Measurements from ENCODE around the gene TMEM51. TPM values are rescaled to one million over a fixed set of nuclear protein-coding genes. Genes with fewer than 3 reads are reported as not detected.

Gene TMEM51
- total RNA-seq, 1 experiment from 2014 or later, result 1.7 TPM

DNA sequence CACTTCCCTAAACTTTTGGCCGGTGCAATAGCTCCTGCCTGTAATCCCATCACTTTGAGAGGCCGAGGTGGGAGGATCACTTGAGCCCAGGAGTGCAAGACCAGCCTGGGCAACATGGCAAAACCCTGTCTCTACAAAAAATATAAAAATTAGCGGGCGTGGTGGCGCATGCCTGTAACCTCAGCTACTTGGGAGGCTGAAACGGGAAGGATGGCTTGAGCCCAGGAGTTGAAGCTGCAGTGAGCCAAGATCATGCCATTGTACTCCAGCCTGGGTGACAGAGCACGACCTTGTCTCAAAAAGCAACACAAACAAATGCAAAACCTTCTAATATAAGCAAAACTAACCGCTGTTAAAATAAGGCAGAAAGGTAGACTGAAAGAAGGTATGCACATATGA, 25.9 kb downstream of the TMEM51 start:
- Histone ChIP-seq H3K36me3 (ENCODE audit: insufficient read depth, low read length, poor library complexity, severe bottlenecking) (no peaks in the 10 kb centered on the region), H3K27ac (ENCODE audit: low read depth, low read length, poor library complexity, severe bottlenecking) (no peak overlapping the region), H3K4me3 (ENCODE audit: low read depth, low read length, poor library complexity, severe bottlenecking) (no peak overlapping the region), H3K9me3 (ENCODE audit: low read depth, low read length, poor library complexity, severe bottlenecking) (no peaks in the 10 kb centered on the region), H3K4me1 (ENCODE audit: insufficient read depth, low read length, poor library complexity, severe bottlenecking) (no peaks in the 10 kb centered on the region), H3K27me3 (replicated peaks; ENCODE audit: insufficient read depth, low read depth, low read length, poor library complexity) (no peaks in the 10 kb centered on the region)
- ChIA-PET POLR2A (ENCODE audit: low non-redundant PET) (no interaction called here), CTCF (no interaction called here)
- no peak for DNase-seq (ENCODE audit: low spot score)
- TF ChIP-seq EZH2 (IDR thresholded peaks at IDR 0.05; ENCODE audit: borderline replicate concordance, low read depth, low read length, poor library complexity, severe bottlenecking) (no peak), CTCF (conservative IDR thresholded peaks at IDR 0.05; ENCODE audit: low read depth, low read length) (no peak)
- intact Hi-C loops (cut with micrococcal nuclease; ENCODE audit: unreplicated experiment), result no loop called here
- no TSS peak for BruUV-seq (replicated peaks)

DNA sequence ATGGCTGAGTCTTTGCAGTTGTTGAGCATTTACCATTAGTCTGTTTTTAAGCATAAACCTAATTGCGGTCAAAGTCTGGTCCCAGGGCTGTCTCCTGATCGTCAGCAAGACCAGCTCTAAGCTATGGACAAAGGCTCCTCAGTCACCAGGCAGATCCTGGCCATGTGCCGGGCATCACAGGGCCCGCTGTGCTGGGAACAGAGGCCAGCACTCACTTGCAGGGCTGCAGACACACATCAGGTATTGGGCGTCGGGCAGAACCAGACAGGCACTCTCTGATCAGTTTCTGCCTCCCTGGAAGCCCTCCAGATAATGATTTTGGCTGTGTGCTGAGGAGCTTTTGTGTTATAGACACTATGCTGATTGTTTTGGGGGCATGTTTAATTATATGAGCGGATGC, 26.6 kb downstream of the TMEM51 start:
- no TSS peak for BruUV-seq (replicated peaks)
- CTCF ChIA-PET, result no interaction called here
- DNase-seq (ENCODE audit: low spot score), result no peak
- Histone ChIP-seq H3K4me1 (ENCODE audit: insufficient read depth, low read length, poor library complexity, severe bottlenecking) (no peaks in the 10 kb centered on the region), H3K4me3 (ENCODE audit: low read depth, low read length, poor library complexity, severe bottlenecking) (no peak overlapping the region), H3K27me3 (replicated peaks; ENCODE audit: insufficient read depth, low read depth, low read length, poor library complexity) (no peaks in the 10 kb centered on the region), H3K36me3 (ENCODE audit: insufficient read depth, low read length, poor library complexity, severe bottlenecking) (no peaks in the 10 kb centered on the region), H3K9me3 (ENCODE audit: low read depth, low read length, poor library complexity, severe bottlenecking) (no peaks in the 10 kb centered on the region), H3K27ac (ENCODE audit: low read depth, low read length, poor library complexity, severe bottlenecking) (no peak overlapping the region)
- intact Hi-C loops (cut with micrococcal nuclease; ENCODE audit: unreplicated experiment), result no loop called here
- no peak for TF ChIP-seq EZH2 (IDR thresholded peaks at IDR 0.05; ENCODE audit: borderline replicate concordance, low read depth, low read length, poor library complexity, severe bottlenecking)
- TF ChIP-seq CTCF (conservative IDR thresholded peaks at IDR 0.05; ENCODE audit: low read depth, low read length), result no peak
- POLR2A ChIA-PET (ENCODE audit: low non-redundant PET), result no interaction called here

DNA sequence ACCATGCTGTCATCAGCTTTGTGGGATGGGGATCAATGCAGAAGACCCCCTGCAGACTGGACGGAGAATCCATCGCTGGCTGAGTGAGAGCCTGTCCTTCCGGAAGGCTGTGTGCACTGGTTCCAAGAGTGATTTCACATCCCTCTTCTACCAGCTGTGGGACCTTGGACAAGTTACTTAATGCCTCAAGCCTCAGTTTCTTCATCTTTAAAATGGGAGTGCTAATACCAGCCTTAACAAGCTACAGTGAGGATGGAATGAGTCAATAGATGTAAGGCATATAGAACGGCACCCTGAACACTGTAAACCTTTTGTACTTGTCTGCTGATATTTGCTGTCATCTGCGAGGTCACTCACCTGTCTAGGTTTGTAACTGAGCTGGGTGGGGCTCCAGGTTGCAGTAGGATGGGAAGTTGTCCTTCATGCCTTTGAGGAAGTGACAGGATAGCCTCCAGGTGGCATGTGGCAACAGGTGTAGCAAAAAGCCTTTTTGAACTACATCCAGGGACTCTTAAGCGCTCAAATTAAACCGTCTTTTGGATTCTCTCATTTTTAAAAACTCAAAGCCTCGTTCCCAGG, 27.5 kb downstream of the TMEM51 start:
- Histone ChIP-seq H3K4me1 (ENCODE audit: insufficient read depth, low read length, poor library complexity, severe bottlenecking) (no peaks in the 10 kb centered on the region), H3K4me3 (ENCODE audit: low read depth, low read length, poor library complexity, severe bottlenecking) (no peak overlapping the region), H3K27ac (ENCODE audit: low read depth, low read length, poor library complexity, severe bottlenecking) (no peak overlapping the region), H3K36me3 (ENCODE audit: insufficient read depth, low read length, poor library complexity, severe bottlenecking) (no peaks in the 10 kb centered on the region), H3K9me3 (ENCODE audit: low read depth, low read length, poor library complexity, severe bottlenecking) (no peaks in the 10 kb centered on the region), H3K27me3 (replicated peaks; ENCODE audit: insufficient read depth, low read depth, low read length, poor library complexity) (no peaks in the 10 kb centered on the region)
- intact Hi-C loops (cut with micrococcal nuclease; ENCODE audit: unreplicated experiment), result no loop called here
- CTCF ChIA-PET, result no interaction called here
- POLR2A ChIA-PET (ENCODE audit: low non-redundant PET), result no interaction called here
- no peak for DNase-seq (ENCODE audit: low spot score)
- no TSS peak for BruUV-seq (replicated peaks)
- TF ChIP-seq CTCF (conservative IDR thresholded peaks at IDR 0.05; ENCODE audit: low read depth, low read length) (no peak), EZH2 (IDR thresholded peaks at IDR 0.05; ENCODE audit: borderline replicate concordance, low read depth, low read length, poor library complexity, severe bottlenecking) (no peak)
